ENCODE results near the gene ATG12.

GRCh38 chr5:115829913-115830312, 11.5 kb downstream of the ATG12 start:
- no peak for TF ChIP-seq EZH2 (IDR thresholded peaks at IDR 0.05; ENCODE audit: low read depth)
- TF ChIP-seq, protein P1, sequence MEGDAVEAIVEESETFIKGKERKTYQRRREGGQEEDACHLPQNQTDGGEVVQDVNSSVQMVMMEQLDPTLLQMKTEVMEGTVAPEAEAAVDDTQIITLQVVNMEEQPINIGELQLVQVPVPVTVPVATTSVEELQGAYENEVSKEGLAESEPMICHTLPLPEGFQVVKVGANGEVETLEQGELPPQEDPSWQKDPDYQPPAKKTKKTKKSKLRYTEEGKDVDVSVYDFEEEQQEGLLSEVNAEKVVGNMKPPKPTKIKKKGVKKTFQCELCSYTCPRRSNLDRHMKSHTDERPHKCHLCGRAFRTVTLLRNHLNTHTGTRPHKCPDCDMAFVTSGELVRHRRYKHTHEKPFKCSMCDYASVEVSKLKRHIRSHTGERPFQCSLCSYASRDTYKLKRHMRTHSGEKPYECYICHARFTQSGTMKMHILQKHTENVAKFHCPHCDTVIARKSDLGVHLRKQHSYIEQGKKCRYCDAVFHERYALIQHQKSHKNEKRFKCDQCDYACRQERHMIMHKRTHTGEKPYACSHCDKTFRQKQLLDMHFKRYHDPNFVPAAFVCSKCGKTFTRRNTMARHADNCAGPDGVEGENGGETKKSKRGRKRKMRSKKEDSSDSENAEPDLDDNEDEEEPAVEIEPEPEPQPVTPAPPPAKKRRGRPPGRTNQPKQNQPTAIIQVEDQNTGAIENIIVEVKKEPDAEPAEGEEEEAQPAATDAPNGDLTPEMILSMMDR (conservative IDR thresholded peaks at IDR 0.05), result no peak

Measured in PC-9 (cell line).